Stimulated activated CD4-positive, alpha-beta T cell treated with anti-CD3 and anti-CD28 coated beads, Interleukin-4, amount 100 ng/mL, for 48 hours (primary cell): ENCODE measurements around the gene TUT1.
"Not testable (repeated sequence)": the region's sequence is repeated elsewhere in the genome, so short reads cannot be mapped to it uniquely, and the experiment has no call there.

ENCODE experiments used
- DNase-seq, 2 donors: peaks; one replicate each; pipeline ENCODE4 v3.0.0-alpha.2; 2020; ENCODE audit warnings: low read depth in 2 of 2

TUT1 gene

GRCh38 chr11:62556108-62556874 is 35.0 kb downstream of the TUT1 start:
- peak; percentile 65 to 76 for DNase-seq

- DNase-seq: peak in 1 of 2 donors; percentile 41
Observed at GRCh38 chr11:62555464-62556107, 35.7 kb downstream of the TUT1 start.

DNA sequence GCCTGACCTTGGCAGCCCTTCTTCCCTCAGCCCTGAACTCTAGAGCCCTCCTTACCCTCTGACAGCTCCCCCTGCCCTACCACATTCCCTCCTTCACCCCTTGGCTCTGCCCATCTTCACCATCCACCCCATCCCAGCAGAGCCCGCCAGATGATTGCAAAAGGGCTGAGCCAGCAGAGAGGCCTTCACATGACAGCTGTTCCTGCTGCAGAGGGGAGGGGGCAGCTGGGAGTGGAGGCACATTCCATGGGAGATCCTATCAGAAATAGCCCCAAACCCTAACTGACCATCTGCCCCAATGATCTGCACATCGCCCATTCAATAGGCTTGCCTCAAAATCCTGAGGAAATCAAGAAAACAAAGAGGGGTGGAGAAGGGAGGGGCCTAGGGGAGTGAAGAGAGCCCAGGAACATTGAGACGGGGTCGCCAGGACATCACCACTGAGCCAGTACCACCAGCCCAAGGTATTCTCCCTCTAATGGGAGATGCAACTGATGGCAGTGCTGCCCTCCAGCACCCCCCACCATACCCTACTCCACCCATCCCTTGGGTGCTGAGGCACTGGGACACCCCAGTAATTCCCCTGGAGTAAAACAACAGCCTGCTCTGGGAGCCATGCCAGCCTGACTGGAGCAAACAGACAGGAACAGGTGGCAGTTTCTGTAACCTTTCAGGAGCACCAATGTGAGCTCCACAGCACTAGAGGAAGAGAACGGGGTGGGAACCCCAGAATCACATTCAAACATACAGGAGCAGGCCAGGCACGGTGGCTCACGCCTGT is 36.7 kb downstream of the TUT1 start:
- DNase-seq: no peak

GRCh38 chr11:62553839-62554361 is 37.4 kb downstream of the TUT1 start:
- no peak for DNase-seq

DNA sequence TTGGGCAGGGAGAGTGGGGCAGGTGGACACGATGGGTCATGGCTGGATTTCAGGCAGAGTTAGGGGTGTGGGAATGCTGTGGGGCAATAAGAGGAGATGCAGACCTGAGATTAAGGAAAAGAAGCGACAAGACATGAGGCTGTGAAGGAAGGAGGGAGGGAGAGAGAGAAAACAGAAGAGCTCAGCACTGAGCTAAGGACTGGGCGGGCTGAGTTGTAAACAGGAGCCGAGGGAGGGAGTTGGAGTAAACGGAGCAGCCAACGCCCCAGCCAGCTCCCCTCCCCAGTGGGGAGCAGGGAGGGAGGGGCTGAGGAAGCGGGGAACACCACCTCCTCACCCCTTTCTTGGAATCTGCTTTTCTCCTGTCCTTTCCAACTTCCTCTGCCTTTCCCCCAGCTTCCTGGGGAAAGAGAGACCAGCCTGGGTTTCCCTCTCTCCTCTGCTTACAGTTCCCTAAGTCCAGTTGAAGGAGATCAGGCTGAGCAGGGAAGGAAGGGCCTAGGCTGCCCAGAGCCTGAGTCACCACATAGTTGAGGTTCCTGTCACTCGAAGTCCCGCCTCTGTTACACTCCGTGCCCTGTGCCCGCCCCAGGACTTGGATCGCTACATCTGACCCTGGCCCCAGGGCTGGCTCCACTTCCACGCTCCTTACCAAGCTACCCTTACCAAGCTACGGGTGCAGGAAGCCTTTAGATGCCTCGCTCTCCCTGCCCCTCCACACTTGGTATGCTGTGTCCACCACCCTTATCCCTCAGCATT is 38.1 kb downstream of the TUT1 start:
- peak in 1 of 2 donors; percentile 43 for DNase-seq

DNA sequence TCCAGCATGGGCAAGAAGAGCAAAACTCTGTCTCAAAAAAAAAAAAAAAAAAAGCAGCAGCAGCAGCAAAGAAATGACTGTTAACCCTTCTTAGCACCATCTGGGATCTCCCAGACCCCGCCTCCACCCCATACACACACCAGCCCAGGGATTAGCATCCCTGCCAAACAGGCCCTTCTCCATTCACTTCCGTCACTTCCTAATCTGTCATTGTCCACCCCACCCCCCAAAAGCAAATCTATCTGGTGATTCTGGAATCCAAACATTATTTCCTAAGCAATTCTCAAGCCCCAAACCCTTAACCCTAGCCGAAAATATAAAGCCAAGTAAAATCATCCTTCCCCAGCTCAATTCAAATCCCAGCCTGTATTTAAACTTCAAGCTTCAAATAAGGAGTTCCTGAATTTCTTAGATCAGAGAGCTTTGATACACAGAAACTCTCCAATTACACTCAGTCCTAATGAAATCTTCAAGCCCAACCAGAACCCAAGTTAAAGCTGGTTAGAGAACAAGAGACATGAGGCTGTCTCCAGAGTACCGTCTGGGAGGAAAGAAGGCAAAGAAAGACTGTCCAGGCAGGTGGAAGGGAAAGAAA is 38.7 kb downstream of the TUT1 start:
- DNase-seq: no peak

GRCh38 chr11:62550478-62550877 is 40.8 kb downstream of the TUT1 start:
- DNase-seq: not testable (repeated sequence)

GRCh38 chr11:62548545-62549335 is 42.6 kb downstream of the TUT1 start:
- no peak for DNase-seq

- no peak for DNase-seq
Observed at GRCh38 chr11:62547691-62548281, 43.5 kb downstream of the TUT1 start.

- DNase-seq: no peak
Observed at GRCh38 chr11:62546929-62547625, 44.2 kb downstream of the TUT1 start.

DNA sequence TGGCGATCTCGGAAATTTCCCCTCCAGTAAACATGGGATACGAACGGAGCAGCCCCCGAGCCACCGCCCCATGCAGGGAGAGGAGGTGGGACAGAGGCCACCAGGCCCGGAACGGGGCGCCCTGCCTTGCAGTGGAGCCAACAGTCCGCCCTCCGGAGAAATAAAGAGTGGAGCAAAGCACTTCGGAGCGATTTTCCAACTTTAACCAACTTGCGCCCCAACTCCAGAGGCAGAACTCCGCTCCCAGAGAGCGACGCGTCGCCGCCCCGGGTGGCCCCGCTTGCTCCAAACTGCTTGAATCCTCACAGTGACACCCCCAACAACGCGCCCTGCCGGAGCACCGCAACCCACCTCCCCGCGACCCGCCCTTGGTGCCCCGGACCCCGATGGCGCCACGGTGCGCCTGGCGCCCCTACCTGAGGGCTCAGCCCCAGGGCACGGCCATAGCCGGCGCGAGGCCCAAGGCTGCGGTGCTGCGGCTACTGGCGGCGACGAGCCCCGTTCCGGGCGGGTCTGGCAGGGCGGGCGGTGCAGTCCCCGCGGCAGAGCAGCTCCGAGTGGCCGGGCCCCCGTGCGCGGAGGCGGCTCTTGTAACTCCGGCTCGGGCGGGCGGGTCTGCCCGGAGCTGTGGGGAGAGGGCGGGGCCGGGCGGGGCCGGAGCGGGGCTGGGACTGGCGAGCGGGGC is 44.9 kb downstream of the TUT1 start, which contains the start of gene AHNAK:
Gene AHNAK, minus strand, starts transcription at position 563 of the 685 bp plus-strand sequence. CDS start 10,708 bp downstream, outside the sequence.
- DNase-seq: peak; percentile 60 to 68

GRCh38 chr11:62545437-62546243 is 45.7 kb downstream of the TUT1 start:
- peak in 1 of 2 donors; percentile 61 for DNase-seq

DNA sequence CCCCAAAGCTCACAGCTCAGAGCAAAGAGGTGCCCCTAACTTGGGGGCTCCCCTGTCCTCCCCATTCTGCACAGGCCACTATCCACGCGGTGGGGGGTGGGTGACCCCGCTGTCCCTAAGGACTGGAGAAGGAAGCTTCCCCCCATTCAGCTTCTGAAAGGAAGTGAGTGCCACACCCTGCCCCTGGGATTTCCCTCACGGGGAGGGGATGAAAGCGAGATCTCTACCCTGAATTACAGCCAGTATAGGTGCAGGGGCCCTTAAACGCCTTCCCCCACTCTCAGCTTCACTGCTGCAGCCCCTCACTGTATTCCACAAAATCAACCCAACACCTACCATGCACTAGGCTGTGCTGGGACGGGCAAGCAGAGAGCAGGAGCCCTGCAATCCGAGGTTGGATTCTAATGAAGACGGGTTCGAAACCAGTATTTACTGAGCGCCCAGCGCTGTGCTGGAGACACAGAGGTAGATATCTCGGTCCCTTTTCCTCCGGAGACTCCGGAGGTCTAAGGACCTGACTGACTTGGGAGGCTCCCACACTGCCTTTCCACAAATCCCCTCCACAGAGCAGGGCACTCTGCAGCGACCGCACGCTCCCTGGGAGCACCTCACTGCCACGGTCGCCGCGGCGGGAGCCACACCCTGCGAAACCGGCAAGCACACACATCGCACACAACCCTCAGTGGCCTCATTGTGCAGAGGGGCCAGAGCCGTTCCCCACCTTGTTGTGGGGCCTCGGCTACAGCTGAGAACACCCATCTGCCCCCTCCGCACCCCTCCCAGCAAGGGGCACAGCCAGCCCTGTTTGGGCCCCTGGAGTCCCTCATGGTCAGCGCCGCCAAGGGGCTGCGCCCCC is 46.5 kb downstream of the TUT1 start:
- no peak for DNase-seq

- no peak for DNase-seq
Observed at GRCh38 chr11:62543680-62544444, 47.5 kb downstream of the TUT1 start.

- DNase-seq: peak; percentile 71 to 72
Observed at GRCh38 chr11:62542750-62543567, 48.4 kb downstream of the TUT1 start.
